ENCODE results near the gene PPP1R15A. TPM values are rescaled to one million over a fixed set of nuclear protein-coding genes. Genes with fewer than 3 reads are reported as not detected.

Gene PPP1R15A
- total RNA-seq, 4 donors from 2014 or later, result 28.7 to 73.9 (median 39.8) TPM

- TF ChIP-seq POLR2A (IDR thresholded peaks at IDR 0.05), result peak in 1 of 2 donors; percentile 26
- no peak for TF ChIP-seq CTCF (IDR thresholded peaks at IDR 0.05 in 4 of 5, conservative IDR thresholded peaks at IDR 0.05 in 1 of 5)
- DNase-seq (peak; percentile 22 to 62), ATAC-seq (no peak)
- Histone ChIP-seq H3K9me3 (no peaks in the 10 kb centered on the region), H3K27me3 (no peaks in the 10 kb centered on the region), H3K4me1 (peaks cover 0 to 7% of the 10 kb centered on the region in 2 donors), H3K27ac (peak overlapping the region in 3 of 4 donors; percentile 65 to 72 (median 66)), H3K4me3 (peak overlapping the region in 2 of 4 donors; percentile 42), H3K36me3 (no peaks in the 10 kb centered on the region)
- intact Hi-C loops (cut with DNase I; ENCODE audit: low total_unique reads), result loop anchor here (5.0 kb wide), 1 partner anchor 95 kb away; the partner anchor contains the start of gene RASIP1
- in situ Hi-C loops (cut with MboI; ENCODE audit: low sequenced_read_pairs in 4 of 4), result no loop called here
Measured at GRCh38 chr19:48837051-48837524, 35.1 kb upstream of the PPP1R15A start.

- Histone ChIP-seq H3K9me3 (no peaks in the 10 kb centered on the region), H3K27me3 (no peaks in the 10 kb centered on the region), H3K36me3 (no peaks in the 10 kb centered on the region), H3K4me3 (no peak overlapping the region), H3K4me1 (peaks cover 0 to 7% of the 10 kb centered on the region in 2 donors), H3K27ac (no peak overlapping the region)
- TF ChIP-seq POLR2A (IDR thresholded peaks at IDR 0.05), result no peak
- no peak for TF ChIP-seq CTCF (IDR thresholded peaks at IDR 0.05 in 4 of 5, conservative IDR thresholded peaks at IDR 0.05 in 1 of 5)
- ATAC-seq (no peak), DNase-seq (no peak)
- intact Hi-C loops (cut with DNase I; ENCODE audit: low total_unique reads), result loop anchor here (5.0 kb wide), 1 partner anchor 95 kb away; the partner anchor contains the start of gene RASIP1
- in situ Hi-C loops (cut with MboI; ENCODE audit: low sequenced_read_pairs in 4 of 4), result no loop called here
Measured at GRCh38 chr19:48837687-48838086, 34.5 kb upstream of the PPP1R15A start.

- in situ Hi-C loops (cut with MboI; ENCODE audit: low sequenced_read_pairs in 4 of 4), result loop anchor here (5.0 to 10.0 kb wide), 3 partner anchors 49 to 194 kb away; partner anchors contain the start of genes CA11 (in 1 of the 4) and NTN5 (in 1 of the 4)
- peaks cover 0 to 4% of the 10 kb centered on the region in 2 donors for H3K36me3 ChIP-seq
- no peak overlapping the region for H3K4me3 ChIP-seq
- no peaks in the 10 kb centered on the region for H3K9me3 ChIP-seq
- DNase-seq (no peak), ATAC-seq (no peak)
- intact Hi-C loops (cut with DNase I; ENCODE audit: low total_unique reads), result loop anchor here (10.0 kb wide), 1 partner anchor 166 kb away; the partner anchor contains the start of gene NTN5
- peaks cover 0 to 4% of the 10 kb centered on the region in 2 donors for H3K4me1 ChIP-seq
- no peak overlapping the region for H3K27ac ChIP-seq
- no peak for TF ChIP-seq CTCF (IDR thresholded peaks at IDR 0.05 in 4 of 5, conservative IDR thresholded peaks at IDR 0.05 in 1 of 5)
- H3K27me3 ChIP-seq, result no peaks in the 10 kb centered on the region
Measured at GRCh38 chr19:48841047-48841446, 31.2 kb upstream of the PPP1R15A start.

- H3K36me3 ChIP-seq, result peaks cover 0 to 4% of the 10 kb centered on the region in 2 donors
- no peaks in the 10 kb centered on the region for H3K9me3 ChIP-seq
- in situ Hi-C loops (cut with MboI; ENCODE audit: low sequenced_read_pairs in 4 of 4), result loop anchor here (5.0 to 10.0 kb wide), 3 partner anchors 49 to 194 kb away; partner anchors contain the start of genes CA11 (in 1 of the 4) and NTN5 (in 1 of the 4)
- intact Hi-C loops (cut with DNase I; ENCODE audit: low total_unique reads), result loop anchor here (10.0 kb wide), 1 partner anchor 167 kb away; the partner anchor contains the start of gene NTN5
- H3K4me1 ChIP-seq, result no peaks in the 10 kb centered on the region
- no peak for ATAC-seq
- DNase-seq, result no peak
- TF ChIP-seq POLR2A (IDR thresholded peaks at IDR 0.05) (no peak), CTCF (IDR thresholded peaks at IDR 0.05 in 4 of 5, conservative IDR thresholded peaks at IDR 0.05 in 1 of 5) (no peak)
- no peak overlapping the region for H3K27ac ChIP-seq
- no peak overlapping the region for H3K4me3 ChIP-seq
- no peaks in the 10 kb centered on the region for H3K27me3 ChIP-seq
Measured at GRCh38 chr19:48841571-48841970, 30.6 kb upstream of the PPP1R15A start.

All from gastrocnemius medialis (tissue), 4 donors.